HG03442 (cell line): ENCODE data around the gene KRT3.

ENCODE experiments used
- ATAC-seq: cut with Tn5 transposase; IDR thresholded peaks from one replicate; pipeline ENCODE4 v1.9.1; 2021; ENCODE audit warnings: mild to moderate bottlenecking, moderate library complexity; ENCODE audit not compliant: unreplicated experiment

Gene KRT3

DNA sequence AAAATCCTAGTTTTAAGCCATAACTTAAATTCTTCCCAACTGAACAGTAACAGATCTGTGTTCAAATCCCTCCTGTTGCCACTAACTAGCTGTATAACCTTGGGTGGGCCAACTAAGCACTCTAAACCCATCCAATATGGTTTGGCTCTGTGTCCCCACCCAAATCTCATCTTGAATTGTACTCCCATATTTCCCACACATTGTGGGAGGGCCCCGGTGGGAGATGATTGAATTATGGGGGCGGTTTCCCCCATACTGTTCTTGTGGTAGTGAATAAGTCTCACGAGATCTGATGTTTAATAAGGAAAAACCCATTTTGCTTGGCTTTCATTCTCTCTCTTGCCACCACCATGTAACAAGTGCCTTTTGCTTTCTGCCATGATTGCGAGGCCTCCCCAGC is 19.2 kb upstream of the KRT3 start:
- no peak for ATAC-seq

DNA sequence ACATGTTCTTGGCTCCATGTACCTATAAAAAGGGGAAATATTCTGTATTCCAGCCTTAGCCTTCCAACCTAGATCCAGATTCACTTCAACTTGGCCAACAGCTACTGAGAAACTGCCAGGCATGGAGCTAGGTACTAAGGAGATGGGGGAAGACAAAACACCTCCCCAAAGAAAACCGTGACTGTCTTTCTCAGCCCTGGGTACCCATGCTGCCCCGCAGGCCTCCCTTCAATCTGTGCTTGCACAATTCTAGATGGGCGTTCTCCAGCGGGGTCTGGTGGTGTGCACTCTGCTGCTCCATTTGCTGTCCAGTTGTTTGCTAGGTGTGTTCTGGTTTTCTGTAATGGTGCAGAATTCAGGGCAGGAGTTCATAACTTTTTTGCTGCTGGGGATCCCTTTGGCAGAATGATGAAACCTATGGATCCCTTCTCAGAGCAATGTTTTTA is 18.8 kb upstream of the KRT3 start:
- no peak for ATAC-seq

- ATAC-seq = no peak
These were observed 18.2 kb upstream of the KRT3 start, which contains the start of gene KRT4 for GRCh38 chr12:52813885-52814709. KRT4 (minus strand) TSS chr12:52814116; CDS start chr12:52814058, 58 bp downstream.

- no peak for ATAC-seq
These were observed 17.4 kb upstream of the KRT3 start for GRCh38 chr12:52813203-52813819.

- ATAC-seq = no peak
These were observed 16.8 kb upstream of the KRT3 start for GRCh38 chr12:52812749-52813148.

DNA sequence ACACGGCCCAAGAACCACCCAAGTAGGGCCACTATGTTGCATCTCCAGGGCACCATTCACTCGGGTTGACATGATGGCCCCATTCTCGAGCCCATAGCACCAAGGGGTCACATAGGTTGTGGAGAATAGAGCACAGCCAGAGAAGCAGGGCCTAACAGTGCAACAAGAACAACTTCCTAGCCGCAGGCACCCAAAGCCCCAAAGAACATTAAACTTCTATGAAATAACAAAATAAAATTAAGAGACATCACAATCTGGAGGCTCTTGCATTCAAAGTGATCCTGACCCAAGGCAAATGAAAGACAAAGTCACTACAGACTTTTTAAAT is 16.1 kb upstream of the KRT3 start:
- no peak for ATAC-seq

GRCh38 chr12:52811191-52812072 is 15.5 kb upstream of the KRT3 start:
- ATAC-seq = no peak

DNA sequence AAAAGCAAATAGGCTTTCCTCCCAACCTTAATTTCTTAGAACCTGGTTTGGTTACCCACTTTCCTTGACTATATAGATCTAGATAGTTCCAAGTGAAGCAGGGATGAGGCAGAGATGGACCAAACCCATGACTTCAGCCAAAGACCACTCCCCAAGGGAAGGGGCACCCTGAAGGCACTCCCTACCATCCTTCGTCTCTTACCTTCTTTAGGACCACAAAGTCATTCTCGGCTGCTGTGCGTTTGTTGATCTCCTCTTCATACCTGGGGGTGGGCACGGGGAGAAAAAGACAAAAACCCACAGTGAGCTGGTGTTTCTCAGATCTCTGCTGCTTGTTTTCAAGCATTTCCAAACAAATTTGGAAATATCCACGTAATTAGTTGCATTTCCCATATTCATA is 14.6 kb upstream of the KRT3 start:
- no peak for ATAC-seq

- no peak for ATAC-seq
These were observed 13.2 kb upstream of the KRT3 start for GRCh38 chr12:52809166-52809565.

- ATAC-seq = no peak
These were observed 12.8 kb upstream of the KRT3 start for GRCh38 chr12:52808573-52809160.

GRCh38 chr12:52807544-52808470 is 11.9 kb upstream of the KRT3 start:
- ATAC-seq = no peak

DNA sequence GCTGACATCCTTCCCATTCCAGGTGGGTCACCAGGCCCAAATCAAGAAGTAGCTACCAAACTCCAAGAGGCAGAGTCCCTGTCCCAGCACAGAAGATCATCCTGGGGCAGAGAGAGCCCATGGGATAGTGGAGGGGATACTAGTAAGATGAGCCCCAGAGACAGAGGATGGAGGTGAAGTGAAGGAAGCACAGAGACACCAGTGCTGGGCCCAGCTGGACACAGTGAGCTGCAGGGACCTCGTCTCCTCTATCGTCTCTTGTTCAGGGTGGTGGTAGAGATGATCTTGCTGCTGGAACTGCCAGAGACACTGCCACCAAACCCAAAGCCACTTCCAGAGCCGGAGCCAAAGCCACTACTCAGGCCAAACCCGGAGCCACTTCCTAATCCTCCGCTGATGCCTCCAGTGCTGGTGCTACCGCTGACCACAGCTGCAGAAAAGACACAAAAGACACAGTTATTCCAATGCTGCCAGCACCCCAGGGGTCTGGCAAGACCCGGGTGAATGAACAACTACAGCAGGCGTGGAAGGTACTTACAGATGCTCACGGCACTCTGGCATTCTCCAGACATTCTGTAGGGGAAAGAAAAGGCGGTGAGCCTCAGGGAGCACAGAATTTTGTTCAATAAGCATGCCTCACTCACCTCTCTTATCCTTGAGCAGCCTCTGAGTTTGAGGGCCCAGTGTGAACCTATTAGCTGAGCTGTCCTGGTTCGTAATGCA is 11.1 kb upstream of the KRT3 start:
- no peak for ATAC-seq

DNA sequence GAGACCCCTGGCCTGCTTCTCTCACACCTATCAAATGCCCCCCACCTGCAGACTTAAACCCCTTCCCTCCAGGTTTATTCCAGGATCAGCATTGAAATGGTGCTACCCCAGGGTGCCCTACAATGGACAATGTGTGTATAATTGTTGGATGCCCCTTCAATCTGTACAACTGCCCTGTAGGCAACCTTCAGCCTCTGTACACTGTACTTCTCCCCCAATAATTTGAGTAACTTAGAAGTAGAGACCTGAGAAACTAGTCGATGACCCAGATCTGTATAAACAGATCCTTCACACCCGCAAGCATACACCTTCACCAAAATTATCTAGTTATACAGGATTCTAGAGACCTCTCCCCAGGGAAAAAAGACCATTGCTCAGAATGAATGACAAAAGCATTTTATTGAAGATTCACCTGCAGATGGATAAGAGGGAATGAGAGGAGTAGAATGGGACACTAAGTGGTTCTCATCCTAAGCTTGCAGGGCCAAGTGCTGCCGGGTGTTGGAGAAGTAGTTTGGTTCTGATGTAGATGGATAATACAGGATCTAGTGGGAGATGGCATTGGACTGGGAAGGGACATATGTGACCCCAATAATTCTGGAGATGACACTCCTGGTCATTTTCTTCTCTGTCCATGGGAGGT is 10.4 kb upstream of the KRT3 start:
- no peak for ATAC-seq

GRCh38 chr12:52805739-52806138 is 9.8 kb upstream of the KRT3 start:
- no peak for ATAC-seq

DNA sequence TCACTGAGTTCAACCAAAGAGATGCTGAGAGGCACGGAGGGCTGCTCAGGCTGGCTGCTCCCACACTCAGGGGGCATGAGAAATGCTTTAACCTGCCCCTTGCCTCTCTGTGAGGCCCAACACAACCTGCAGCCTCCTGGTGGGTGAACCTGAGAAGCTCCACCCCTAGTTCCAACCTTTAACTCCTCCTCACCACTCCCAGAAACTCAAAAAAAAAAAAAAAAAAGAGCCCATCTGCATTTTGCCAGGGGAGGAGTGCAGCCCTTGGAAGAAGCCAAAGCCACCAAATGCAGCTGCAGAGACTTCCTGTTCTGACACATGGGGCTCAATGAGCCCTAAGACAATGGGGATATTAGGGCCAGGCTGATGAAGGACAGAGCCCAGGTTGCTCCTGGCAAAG is 9.1 kb upstream of the KRT3 start:
- no peak for ATAC-seq

DNA sequence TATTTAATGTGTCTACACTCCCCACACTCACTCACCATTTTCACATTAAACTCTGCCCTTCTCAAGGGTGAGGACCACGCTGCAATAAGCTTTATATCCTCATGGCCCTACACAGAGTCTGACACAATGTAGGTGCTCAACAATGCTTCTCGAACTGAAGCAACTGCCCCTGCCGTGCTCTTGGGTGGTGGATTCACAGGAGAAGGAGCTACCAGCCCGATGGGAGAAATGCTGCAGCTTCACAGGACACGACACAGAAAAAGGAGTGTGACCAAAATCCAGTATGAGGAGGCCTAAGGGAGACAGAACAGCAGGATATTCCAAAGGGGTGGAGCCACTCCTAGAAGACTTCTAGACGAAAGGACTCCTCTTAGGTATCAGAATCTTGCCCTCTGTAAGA is 6.5 kb upstream of the KRT3 start:
- ATAC-seq = no peak

GRCh38 chr12:52801773-52802172 is 5.9 kb upstream of the KRT3 start:
- ATAC-seq = no peak

GRCh38 chr12:52800259-52800917 is 4.5 kb upstream of the KRT3 start:
- ATAC-seq = no peak
